NCI-H146 (cell line): Measurements from ENCODE around the gene IGFL4.
A peak's percentile ranks its signal among the peaks of the same experiment; 100 is the strongest.

Experiments
- DNase-seq: peaks from one replicate; lab custom pipeline; 2025; lab: John Stamatoyannopoulos, UW

IGFL4 gene

DNA sequence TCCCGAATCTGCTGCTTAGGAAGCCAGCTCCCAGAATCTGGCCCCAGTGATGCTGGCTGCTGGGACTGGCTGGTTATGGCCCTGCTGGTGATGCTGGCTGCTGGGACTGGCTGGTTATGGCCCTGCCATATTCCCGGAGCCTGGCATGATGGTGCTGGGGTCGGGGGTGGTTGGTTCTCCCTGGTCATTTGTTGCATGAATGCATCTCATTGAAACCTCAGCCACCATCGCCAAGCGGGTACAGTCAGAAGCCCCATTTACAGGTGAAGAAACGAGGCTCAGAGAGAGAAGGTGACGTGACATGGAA, 20.0 kb downstream of the IGFL4 start:
- no peak for DNase-seq

DNA sequence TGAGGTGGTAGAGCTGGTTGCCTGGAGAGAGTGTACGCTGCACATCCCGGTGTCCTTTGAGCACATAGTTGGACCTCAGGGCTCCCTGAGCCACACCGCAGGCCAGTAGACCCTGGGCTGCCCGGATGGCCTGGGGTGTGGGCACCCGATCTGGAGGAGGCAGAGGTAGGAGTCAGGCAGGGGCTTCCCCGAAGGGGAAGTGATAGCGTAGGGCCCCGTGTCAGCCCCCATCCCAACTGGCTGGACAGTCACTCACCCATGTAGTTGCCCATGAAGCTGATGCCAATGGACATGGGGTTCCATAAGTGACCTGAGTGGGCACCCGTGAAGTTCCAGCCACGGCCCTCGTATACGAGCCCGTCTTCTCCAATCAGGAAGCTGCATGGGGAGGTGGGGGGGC, 21.5 kb downstream of the IGFL4 start:
- DNase-seq, result no peak

DNA sequence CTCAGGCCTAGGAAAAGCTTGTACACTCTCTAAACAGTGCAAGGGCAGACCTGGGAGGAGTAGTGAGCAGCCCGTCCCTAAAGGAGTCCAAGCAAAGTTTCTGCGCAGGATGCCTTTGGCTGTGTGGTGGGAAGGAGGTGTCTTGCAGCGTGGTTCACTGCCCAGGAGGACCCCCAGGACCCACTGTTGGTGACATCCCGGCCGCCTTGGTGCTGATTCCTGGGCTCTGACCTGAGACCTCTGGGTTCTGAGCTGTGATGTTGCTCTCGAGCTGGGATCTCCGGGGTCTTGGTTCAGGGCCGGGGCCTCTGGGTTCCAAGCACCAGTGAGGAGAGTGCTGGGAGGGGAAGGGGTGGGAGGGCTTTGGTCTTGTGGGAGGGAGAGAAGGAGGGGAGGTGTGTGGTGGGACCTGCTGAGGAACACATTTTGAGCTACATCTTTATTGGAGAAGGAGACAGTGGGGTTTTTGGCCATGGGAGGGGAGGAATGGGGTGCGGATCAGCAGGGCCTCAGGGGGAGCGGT, 22.0 kb downstream of the IGFL4 start:
- no peak for DNase-seq

DNA sequence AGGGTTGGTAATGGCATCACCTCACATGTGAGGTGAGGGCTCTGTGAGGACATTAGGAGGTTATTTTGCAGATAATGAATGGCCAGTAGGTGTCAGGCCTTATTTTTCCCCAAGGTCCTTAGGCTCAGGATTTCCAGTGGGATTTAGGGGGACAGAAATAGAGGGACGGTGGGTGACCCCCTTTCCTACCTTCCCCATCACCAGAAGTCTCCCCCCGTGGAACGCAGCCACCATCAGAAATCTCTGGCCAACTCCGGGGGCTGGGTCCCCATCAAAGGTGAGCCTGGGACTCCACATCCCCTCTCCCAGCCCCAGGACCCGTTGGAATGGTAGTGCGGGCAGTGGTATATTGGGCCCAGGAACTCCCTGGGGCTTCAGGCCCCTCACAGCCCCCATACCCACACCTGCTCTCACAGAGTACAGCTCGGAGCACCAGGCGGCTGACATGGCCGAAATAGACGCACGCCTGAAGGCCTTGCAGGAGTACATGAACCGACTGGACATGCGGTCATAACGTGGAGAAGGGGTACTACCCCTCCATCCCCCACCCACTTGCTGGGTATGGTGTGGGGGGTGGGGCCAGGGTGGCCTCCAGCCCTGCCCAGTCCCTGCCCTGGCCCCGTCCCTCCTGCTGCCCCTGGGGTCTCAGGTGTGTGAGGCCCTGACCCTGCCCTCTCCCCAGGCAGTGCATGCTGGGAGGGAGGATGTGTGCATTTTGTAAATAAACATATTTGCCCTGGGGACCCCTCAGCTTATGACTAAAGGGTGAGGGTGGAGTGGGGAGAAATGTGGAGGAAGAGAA, 22.7 kb downstream of the IGFL4 start:
- no peak for DNase-seq

DNA sequence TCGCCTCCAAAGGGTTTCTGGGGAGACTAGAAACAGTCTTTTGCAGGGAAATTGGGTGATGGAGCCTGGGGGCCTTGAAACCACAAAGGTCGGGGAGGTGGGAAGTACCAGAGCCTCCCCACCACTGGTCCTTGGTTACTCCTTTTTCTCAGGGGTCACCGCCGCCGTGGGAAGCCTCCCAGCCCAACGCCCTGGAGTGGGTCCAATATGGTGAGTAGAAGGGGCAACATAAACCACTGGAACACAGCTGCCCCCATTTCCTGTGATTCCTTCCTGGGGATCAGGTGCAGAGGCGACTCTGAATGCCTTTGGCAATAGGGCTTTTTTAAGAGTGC, 23.7 kb downstream of the IGFL4 start:
- no peak for DNase-seq

DNA sequence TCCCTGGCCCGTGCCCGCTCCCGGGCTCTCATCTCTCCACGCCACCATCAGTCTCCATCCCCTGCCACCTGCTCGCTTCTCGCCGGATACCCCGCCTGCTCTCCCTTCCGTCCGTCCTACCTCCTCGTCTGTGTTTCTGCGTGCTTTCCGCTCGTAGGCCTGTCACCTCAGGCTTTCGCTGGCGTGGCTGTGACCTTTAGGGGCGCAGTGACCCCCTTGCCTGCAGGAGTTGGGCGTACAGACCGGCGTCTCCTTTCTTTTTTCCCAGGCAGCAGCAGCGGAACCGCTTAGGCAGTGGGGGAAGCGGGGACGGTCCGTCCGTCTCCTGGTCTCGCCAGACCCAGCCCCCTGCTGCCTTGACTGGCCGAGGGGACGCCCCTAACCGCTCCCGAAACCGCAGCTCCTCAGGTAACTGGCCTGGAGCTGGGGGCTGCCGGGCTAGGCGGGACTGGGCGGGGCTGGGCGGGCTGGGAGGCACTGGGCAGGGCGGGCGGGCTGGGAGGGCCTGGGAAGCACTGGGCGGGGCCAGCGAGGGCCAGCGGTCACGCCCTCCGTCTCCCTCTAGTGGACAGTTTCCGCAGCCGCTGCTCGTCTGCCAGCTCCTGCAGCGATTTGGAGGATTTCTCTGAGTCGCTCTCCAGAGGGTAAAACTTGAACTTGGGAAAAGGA, 24.2 kb downstream of the IGFL4 start:
- peak; percentile 88 for DNase-seq

DNA sequence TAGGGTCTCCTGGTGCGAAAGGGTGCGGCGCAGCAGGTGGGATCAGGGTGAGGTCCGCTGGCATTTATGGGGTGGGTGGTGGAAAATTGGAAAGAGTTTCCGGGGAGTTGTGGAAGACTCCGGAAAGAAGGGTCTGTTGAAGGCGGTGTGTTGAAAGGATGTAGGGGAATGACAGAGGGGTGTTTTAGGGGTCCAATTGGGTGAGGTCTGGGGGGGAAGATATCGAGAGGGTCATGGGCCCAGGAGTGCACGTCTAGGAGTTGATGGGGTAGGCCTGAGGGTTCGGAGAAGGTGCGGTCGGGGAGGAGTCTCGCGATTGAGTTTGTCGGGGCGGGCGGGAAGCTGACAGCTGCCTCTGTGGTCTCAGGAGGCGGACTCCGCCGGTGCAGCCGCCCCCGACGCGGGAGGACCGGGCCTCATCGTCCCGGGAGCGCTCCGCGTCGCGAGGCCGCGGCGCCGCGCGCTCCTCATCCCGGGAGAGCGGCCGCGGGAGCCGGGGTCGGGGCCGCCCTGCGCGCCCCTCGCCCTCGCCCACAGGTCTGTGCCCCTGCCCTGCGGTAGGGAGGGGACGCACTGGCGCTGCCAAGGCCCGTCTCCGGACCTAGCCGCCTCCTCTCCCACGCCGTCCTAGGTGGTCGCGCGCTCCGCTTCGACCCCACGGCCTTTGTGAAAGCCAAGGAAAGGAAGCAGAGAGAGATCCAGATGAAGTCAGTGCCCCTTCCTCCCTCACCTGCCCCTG, 24.9 kb downstream of the IGFL4 start:
- peak; percentile 35 for DNase-seq

DNA sequence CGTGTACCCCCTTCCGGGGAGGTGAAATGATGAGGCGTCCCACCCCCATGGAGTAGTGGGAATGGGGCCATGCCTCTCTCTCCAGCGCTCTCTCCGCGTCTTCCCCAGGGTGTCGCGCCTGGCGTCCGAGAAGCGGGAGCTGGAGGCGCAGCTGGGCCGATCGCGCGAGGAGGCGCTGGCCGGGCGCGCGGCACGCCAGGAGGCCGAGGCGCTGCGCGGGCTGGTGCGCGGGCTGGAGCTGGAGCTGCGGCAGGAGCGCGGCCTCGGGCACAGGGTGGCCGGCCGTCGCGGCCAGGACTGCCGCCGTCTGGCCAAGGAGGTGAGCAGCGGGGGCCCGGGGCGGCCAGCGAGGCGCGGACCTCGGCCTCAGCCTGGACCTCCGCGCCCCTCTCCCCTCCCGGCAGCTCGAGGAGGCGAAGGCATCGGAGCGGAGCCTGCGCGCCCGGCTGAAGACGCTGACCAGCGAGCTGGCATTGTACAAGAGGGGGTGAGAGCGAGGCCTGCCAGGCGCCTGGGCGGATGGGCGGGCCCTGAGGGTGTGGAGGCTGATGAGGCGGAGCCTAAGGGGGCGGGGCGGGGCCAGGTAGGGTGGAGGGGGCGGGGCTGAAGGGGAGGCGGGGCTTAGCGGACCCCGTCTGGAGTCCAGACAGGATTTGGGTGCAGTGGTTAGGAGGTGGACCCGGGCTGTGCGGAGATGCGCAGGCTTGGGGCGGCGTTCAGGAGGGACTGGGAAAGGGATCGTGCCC, 25.7 kb downstream of the IGFL4 start:
- DNase-seq, result peak; percentile 95

DNA sequence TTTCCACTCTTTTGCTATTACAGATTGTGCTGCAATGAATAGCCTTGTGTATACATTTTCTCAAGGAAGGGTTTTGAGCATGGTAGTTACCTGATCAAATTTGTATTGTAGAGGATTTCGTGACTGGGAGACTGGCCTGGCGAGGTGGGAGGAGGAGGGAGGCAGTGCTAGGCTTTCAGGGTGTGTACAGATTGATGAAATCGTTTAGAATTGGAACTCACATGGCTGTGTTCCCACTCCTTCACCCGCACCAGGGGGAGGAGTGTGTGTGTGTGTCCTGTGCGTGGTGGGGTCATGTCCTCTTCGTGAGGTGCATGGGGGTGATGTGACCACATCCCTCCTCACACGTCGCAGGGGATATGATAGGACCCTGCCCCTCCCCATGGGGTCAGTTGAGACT, 26.3 kb downstream of the IGFL4 start:
- no peak for DNase-seq

DNA sequence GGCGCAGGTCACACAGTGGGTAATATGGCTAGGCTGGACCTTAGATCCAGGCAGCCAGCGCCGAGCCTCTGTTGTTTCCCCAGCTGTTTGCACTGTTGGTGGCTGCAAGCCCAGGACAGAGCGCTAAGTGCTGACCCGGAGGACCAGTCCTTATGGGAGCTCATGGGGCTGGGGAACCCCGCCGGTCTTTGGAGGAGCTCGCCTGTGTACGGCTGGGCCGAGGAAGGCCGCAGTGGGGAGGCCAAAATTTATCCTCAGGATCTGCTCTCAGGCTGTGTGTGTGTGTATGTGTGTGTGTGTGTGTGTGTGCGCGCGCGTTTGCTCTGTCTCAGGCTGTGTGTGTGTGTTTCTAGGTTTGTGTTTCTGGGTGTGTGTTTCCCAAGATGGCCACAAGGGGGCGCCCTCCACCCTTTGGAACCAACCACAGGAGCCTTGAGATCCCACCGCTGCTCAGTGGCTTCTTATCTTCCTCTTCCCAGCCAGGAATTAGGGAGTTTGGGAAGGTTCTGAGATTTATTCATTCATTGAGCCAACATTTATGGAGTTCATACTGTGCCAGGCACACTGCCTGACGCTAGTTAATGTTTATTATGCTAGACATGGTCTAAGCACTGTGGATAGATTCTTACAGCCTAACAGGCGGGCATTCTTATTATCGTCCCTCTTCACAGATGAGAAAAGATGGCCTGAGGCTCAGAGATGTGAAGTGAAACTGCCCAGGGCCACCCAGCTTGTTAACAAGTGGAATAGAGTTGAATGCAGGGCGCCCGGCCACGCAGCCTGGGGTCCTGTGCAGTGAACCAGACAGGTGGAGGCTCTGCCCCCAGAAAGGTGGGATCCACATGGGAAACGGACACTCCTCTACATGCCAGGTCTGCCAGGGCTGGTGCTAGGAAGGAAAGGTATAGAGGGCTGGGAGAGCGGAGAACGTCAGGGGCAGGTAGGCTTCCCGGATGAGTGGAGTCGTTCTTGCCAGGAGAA, 31.0 kb downstream of the IGFL4 start:
- peak; percentile 63 for DNase-seq

DNA sequence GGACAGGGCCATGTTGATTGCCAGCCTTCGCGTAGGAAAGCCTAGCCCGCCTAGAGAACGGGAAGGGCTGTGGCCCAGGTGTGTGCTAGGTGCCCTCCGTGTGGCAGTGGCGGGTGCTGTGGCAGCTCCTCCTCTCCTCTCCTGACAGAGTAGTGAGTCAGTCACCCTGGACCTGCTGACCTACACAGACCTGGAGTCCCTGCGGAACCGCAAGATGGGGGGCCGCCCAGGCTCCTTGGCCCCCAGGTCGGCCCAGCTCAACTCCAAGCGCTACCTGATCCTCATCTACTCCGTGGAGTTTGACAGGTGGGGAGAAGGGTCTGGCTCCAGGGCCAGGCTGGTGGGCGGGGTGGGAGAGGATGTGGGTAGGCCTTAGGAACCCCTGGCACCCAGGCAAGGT, 34.4 kb downstream of the IGFL4 start:
- DNase-seq, result no peak

DNA sequence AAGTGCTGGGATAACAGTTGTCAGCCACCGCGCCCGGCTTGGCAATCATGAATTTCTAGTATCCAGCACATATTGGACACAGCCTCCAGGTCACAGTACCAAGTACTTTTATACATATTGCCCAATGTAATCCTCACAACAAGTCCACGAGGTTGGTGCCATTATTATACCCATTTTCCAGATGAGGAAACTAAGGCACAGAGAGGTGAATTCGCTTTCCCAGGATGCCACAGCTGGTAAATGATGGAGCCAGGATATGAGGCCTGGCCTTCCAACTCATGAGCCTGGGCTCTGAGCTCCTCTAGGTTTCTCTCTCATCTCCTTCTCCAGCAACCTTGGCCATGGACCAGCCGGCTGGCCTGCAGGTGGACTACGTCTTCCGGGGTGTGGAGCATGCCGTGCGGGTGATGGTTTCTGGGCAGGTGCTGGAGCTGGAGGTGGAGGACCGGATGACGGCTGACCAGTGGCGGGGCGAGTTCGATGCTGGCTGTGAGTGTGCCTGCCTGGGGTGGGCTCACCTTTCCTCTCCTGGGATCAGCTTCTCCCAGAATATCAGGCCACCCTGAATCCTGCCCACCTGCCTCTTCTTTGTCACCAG, 38.0 kb downstream of the IGFL4 start:
- DNase-seq, result no peak

DNA sequence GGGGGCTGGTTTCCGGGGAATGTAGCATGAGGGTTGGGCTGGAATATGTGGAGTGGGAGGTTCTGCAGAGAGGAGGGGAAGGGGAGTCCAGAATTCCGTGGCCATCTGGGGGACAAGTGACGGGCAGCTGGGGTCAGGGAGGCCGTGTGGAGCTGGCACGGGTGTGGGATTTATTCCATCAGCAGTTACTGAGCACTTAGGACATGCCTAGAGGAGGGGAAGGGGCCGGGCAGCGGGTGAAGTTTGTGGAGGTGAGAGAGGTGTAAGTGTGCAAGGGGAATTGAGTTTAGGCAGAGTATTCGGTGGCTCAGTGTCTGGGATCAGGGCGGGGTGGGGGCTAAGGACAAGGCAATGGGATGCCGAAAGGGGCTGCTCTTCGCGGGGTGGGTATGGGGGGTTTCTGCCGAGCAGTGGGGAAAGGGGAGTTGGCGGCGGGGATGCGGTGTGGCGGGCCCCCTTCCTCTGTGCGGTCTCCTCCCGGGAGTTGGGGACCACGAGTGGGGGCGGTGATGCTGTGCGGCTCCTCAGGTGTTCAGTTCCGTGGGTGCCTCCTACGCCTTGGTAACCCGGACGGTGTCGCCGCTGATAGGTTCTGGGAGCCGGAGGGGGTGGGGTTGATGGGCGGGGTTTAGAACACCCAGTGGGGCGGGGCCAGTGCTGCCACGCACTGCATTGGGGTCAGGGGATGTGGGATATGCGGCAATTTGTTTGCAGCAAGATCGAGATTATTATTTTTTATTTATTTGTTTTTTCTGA, 40.1 kb downstream of the IGFL4 start:
- DNase-seq, result no peak

DNA sequence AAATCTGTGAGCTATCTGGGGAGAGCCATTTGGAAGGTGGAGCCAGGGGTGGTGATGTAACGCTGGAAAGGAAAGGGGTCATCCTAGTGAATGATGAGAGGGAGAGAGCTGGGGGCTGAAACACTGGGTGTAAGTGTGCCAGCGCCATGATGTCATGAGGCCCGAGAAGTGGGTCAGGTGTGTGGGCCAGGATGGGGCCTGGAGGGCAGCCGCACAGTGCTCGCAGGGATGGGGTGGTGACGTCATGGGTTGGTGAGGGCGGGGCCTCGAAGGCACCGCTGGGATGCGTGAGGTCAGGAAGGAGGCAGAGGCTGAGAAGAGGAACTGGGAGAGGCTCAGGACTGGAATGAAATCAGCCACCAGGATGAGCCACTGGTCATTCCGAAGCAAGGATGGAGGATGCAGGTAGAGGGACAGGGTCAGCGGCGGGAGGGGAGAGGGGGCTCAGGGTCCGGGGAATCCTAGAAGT, 41.1 kb downstream of the IGFL4 start:
- peak; percentile 10 for DNase-seq

DNA sequence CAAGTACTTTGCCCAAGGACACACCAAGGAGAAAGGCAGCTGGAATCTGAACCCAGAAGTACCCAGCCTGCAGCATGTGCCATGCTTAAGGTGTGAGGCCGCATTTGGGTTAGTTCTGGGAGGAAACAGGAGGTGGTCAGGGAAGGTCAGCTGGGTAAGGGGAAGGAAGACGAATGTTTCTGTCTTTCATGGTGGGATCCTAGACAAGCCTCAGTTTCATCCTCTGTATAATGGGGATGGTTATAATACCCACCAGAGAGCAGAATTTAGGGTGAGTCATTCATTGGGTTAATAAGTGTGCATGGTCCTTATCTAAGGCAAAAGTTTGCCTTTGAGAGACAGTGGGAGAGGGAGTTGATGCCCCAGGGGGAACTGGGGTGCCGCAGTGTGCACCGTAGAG, 42.0 kb downstream of the IGFL4 start:
- DNase-seq, result no peak

DNA sequence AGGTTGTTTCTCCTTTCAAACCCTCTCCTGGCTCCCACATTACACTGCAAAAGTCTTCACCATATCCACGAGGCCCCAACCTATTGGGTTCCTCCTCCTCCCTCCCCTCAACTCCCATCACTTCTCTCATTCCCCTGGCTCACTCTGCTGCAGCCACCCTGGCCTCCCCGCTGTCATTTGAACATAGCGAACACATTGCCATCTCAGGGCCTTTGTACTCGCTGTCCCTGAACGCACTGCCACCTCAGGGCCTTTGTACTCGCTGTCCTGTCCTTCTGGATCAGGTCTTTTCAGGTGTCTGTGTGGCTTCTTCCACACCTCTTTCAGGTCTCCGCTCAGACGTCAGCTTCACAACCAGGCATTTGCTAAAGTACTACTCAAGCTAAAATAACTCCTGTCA, 43.9 kb downstream of the IGFL4 start:
- DNase-seq, result no peak

DNA sequence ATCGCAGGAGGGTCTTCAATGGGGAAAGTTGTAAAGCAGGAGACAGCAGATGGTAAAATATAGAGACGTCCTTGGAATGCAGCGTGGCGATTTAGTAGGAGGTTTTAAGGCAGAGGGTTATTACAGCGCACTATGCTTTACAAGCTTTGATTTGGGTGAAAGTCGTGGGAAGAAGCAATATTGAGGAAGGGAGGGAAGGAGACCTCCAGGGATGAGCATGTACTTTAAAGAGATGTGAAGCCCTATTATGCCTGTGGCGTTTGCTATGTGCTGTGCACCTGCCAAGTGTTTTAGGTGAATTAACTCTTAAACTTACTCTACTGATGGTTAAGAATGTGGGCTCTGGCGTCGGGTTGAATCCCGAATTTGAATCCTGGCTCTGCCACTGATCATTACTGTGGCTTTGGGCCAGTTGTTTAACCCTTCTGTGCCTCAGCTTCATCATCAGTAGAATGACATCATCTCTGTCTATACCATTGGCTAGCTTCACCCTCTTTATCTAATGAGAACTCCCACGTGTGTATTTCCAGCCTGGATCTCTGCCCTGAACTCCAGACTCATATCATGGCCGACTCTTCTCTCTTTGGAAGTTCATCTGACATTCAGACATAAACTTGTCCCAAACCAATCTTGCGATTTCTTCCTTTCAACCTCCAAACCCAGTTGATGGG, 45.0 kb downstream of the IGFL4 start:
- no peak for DNase-seq

DNA sequence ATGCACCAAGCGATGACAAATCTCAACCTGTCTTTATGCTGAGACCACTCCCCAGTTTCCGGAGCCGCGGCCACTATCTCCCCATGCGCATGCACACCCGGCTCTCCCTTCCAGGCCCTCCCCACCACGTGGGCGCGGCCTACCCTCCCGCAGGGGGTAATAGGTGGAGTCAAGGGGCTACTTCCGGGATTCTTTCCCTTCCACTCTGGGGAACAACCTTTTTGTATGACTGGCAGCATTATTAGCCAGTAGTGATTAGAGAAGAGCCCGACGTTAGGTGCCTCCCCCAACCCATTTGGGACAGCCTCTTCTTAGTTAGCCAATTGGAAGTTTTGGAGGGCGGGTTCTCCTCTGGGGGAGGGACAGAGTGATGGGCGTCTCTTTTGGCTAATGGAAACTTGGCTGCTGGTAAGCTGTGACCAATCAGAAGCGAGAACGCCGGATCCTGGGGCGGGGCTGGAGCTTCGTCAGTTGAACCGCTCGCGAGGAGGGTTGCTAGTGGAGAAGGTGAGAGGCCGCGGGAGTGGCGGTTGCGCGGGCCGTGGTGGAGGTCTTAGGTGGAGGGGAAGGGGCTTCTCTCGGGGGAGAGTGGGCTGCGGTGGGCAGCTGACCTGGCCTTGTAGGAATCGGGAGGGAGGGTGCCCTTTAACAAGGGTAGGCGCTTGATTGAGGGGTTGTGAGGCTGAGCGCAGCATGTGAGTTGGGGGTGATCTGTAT, 45.6 kb downstream of the IGFL4 start, which contains the start of gene CCDC61:
TSS of gene CCDC61 (plus strand) at position 470 of the 717 bp plus-strand sequence. CDS start 7,552 bp downstream, outside the sequence.
- DNase-seq, result peak; percentile 100
